ENCODE results near the gene TUSC2.

TUSC2 gene

GRCh38 chr3:50354186-50354764 is 26.3 kb upstream of the TUSC2 start:
- no peak for DNase-seq

DNA sequence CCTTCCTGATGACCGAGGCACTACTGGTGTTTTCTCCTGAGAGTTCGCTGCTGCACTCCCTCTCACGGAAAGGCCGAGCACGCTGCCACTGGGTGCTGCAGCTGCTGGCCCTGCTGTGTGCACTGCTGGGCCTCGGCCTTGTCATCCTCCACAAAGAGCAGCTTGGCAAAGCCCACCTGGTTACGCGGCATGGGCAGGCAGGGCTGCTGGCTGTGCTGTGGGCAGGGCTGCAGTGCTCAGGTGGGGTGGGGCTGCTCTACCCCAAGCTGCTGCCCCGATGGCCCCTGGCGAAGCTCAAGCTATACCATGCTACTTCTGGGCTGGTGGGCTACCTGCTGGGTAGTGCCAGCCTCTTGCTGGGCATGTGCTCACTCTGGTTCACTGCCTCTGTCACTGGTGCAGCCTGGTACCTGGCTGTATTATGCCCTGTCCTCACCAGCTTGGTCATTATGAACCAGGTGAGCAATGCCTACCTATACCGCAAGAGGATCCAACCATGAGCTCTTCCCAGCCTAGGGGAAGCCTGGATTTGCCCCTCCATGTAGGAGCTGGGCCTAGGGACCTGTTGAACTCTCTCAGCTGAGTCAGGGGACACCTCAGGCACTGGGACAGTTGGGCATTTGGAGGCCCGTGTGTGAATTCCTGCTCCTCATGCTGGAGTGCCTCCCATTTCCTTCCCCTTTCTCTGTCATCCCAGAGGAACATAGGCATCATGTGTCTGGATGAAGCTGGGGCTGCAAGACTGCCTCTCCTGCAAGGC is 25.4 kb upstream of the TUSC2 start:
- no peak for DNase-seq

DNA sequence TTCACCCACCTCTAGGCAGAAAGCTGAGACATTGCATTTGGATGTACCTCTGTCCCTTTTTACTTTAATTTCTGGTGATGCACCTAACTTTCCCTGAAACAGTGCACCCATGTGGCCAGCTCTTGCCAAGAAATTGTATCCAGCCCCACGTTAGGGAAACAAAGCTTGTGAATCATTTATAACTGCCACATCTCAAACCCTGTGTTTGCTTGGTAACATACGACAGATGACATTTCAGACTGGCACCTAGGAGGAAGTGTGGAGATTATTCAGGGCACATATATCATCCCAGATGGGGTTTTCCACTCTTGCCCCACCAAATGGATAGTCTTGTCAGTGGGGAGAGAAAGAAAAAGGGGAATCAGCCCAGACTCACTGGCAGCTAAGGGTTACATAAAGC is 24.8 kb upstream of the TUSC2 start:
- DNase-seq, result peak; percentile 38

- DNase-seq, result no peak
Measured at GRCh38 chr3:50351323-50351697, 23.3 kb upstream of the TUSC2 start.

DNA sequence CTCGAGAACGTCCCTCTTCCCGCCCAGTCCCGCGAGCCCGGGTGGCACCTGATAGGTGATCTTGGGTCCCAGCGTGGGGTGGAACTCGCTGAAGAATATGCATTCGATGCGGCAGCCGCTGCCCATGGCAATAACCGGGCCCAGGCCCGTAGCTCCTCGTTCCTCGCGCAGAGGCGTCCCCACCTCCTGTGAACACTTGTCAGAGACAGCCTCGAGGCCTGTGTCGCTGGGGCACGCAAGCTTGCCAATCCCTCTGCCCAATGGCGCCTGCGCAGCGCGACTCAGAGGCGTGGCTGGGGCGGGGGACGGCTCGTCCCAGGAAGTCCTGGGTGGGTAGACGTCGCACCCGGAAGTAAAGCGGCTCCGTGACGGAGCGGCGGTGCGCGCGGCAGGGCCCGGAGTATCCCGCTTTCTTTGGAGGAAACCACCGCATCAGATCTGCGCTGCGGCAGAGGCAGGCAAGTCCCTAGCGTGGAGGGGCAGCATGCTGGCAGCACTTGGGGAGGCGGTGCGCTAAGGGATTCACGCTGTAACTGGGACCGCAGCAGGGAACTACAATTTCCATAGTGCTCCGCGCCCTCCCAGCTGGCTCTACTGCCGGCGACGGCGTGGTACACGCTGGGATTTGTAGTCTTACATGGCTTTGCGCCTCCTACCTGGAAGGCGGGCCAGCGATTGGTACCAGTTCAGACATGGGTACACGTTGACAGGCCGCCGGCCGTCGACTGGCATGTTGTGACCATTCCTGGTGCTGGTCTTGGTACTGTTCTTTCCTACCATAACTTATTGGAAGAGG is 22.7 kb upstream of the TUSC2 start, which contains the start of the genes CYB561D2 and NPRL2:
Gene CYB561D2, plus strand, starts transcription at position 336 of the 796 bp plus-strand sequence. CDS start 572 bp downstream, outside the sequence.
Gene NPRL2, minus strand, starts transcription at position 249 of the 796 bp plus-strand sequence. Its CDS starts 123 bp downstream, at position 126.
- DNase-seq, result peak; percentile 94

DNA sequence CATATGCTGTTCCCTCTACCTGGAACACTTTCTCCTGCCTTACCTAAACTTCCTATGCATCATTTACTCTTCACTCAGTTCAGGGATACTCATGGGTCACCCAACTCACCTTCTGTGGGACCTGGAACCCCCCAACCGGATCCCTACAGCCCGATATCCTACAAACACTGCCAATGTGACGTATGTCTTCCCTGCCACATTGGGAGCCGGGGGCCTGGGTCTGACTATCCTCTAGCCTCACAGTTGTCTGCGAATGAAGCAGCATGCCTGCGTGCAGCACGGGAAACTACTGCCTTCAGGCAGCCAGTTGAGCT is 22.1 kb upstream of the TUSC2 start:
- no peak for DNase-seq

DNA sequence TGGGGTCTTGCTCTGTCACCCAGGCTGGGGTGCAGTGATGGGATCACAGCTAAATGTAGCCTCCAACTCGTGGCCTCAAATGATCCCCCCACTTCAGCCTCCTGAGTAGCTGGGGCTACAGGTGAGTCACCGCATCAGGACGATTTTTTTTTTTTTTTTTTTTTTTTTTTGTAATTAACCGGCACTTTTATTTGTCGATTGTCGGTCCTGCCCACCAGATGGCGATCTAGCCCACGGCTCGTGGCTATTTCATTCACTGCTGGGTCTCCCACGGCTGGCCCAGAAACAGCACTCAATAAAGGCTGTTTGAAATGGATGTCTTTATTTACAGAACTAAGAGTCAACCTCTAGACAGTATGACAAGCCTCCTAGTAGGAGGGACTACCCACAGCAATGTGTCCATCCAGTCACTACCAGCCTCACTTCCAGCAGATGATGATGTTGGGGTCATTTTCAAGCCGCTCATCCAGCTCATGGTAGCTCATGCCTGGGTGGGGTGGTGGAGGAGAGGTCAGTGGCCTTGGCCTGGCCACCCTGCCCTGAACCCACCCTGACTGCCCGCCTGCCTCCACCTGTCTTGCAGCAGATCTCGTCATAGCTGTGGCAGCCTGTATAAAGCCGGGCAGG is 19.3 kb upstream of the TUSC2 start:
- peak; percentile 79 for DNase-seq

- DNase-seq, result peak; percentile 72
Measured at GRCh38 chr3:50345586-50346234, 17.7 kb upstream of the TUSC2 start, which contains the start of gene ZMYND10. Gene ZMYND10 (minus strand): TSS chr3:50345732. CDS start chr3:50345579, 153 bp downstream.

DNA sequence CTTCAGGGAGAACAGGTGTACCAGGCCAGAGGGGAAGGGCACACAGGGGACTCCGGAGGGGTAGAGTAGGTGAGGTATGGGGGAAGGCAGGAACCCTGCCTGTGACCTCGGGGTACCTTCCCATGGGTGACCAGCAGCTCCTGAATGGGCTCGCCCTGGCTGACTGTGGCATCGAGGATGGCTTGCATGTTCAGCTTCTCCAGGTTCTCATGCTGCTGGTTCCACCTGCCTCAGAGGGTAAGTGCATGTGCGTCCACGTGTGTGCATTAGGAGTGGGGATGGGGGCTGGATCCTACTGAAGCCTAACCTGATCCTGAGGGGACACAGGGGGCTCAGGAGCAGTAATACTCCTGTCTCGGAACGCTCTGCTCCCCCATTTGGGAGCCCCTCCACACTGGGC is 17.0 kb upstream of the TUSC2 start:
- no peak for DNase-seq

- DNase-seq, result no peak
Measured at GRCh38 chr3:50342813-50343633, 15.0 kb upstream of the TUSC2 start.

GRCh38 chr3:50341996-50342650 is 14.1 kb upstream of the TUSC2 start:
- no peak for DNase-seq

DNA sequence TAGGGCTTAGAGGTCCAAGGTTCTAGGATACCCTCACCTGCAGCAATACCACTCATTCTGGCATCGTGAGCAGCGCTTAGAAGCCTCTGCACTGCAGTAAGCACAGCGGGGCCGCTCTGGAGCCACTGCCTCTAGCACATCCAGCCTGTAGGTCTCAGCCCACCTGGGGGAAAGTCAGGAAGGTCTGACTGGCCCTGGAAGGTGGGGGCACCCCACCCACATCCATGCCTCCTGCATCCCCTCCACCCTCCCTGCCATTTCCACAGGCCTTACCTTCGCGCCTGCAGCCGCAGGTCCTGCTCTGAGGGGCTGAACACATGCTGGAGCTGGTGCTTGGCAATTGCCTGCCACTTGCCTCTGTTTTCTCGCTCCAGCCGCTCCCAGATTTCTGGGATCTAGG is 13.5 kb upstream of the TUSC2 start:
- no peak for DNase-seq

DNA sequence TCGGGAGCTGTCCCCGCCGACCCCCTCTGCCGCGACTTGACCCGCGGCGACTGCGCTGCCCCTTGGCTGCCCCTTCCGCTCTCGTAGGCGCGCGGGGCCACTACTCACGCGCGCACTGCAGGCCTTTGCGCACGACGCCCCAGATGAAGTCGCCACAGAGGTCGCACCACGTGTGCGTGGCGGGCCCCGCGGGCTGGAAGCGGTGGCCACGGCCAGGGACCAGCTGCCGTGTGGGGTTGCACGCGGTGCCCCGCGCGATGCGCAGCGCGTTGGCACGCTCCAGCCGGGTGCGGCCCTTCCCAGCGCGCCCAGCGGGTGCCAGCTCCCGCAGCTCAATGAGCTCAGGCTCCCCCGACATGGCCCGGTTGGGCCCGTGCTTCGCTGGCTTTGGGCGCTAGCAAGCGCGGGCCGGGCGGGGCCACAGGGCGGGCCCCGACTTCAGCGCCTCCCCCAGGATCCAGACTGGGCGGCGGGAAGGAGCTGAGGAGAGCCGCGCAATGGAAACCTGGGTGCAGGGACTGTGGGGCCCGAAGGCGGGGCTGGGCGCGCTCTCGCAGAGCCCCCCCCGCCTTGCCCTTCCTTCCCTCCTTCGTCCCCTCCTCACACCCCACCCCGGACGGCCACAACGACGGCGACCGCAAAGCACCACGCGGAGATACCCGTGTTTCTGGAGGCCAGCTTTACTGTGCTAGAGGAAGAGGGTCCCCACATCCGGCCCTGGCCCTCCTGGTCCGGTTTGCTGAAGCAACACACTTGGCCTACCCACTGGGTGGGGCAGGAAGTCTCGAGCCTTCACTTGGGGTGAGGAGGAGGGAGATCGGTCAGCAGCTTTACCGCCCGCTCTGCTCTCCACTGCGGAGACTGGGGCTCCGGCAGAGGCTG is 12.7 kb upstream of the TUSC2 start, which contains the start of gene RASSF1:
Gene RASSF1, minus strand, starts transcription at position 389 of the 882 bp plus-strand sequence. Its CDS starts 31 bp downstream, at position 358.
- DNase-seq, result peak; percentile 83

DNA sequence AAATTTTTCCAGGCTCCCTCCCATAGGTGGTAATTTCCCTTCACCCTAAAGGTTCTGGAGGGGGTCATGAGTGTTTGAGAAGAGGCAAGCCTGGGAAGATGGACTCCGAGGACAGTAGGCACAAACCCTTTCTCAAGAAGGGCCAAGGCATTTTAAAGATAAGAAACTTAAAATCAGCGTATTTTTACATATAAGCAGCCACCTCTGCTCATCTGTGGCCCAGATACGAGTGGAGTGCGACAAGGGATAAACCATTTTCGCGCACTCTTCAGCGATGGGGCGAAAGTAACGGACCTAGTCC is 12.1 kb upstream of the TUSC2 start:
- no peak for DNase-seq

GRCh38 chr3:50339485-50340146 is 11.6 kb upstream of the TUSC2 start:
- peak; percentile 66 for DNase-seq

- no peak for DNase-seq
Measured at GRCh38 chr3:50338965-50339364, 10.9 kb upstream of the TUSC2 start.

DNA sequence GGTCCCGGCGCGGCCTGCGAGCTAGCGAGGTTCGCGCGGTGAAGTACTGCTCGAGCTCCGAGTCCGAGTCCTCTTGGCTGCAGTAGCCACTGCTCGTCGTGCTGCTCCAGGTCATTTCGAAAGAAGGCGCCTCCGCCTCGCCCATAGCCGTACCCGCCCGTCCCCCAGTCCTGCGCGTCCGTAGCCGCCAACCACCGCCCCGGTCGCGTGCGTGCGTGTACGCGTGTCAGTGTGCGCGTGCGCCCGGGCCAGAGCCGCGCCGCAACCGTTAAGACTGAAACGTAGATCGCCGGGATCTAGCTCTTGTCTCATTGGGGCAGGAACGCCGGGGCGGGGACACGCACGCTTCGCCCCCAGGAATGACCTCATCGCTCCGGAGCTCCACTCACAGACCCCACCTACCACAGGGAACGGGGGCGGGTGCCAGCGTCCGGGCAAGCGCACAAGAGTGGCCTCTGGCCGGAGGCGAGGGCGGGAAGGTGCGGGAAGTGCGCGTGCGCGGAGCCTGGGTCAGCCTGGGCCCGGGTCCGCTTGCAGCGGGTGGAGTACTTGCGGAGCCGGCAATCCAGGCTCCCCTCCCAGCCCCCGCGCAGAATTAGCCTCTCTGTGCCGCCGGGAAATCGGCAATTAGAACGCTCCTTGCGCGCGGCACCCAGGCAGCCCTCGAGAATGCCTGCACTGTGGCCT is 9.3 kb upstream of the TUSC2 start:
- DNase-seq, result peak; percentile 100

GRCh38 chr3:50336452-50337174 is 8.6 kb upstream of the TUSC2 start:
- no peak for DNase-seq

All from EL (cell line).